ENCODE measurements around the gene STAC3. TPM values are rescaled to one million over a fixed set of nuclear protein-coding genes. Genes with fewer than 3 reads are reported as not detected.

STAC3 gene
- total and polyA plus RNA-seq, 2 of the 8 experiments (the other 6 are each of a cell fraction or from before 2014, with no cell fraction given) = 0.70 to 1.3 TPM

GRCh38 chr12:57212701-57213057 is 38.3 kb downstream of the STAC3 start:
- FAIRE-seq (no peak), DNase-seq (ENCODE audit: low read depth in 1 of 2, low spot score in 2 of 2) (no peak)
- Histone ChIP-seq H3K9me3 (ENCODE audit: insufficient read depth in 2 of 2, low read depth in 1 of 2, low read length in 1 of 2) (no peaks in the 10 kb centered on the region), H3K27me3 (replicated peaks in 1 of 4; ENCODE audit: control insufficient read depth in 3 of 4, extremely low read depth in 1 of 4, insufficient read depth in 3 of 4, low read length in 3 of 4) (peaks cover 27 to 39% (median 37%) of the 10 kb centered on the region in 4 experiments), H2BK12ac (ENCODE audit: low read depth, low read length) (no peak overlapping the region), H2AFZ (ENCODE audit: low read length) (no peak overlapping the region), H3K4me3 (ENCODE audit: extremely low read depth in 1 of 4, insufficient read depth in 2 of 4, low read depth in 3 of 4, low read length in 4 of 4) (no peak overlapping the region), H4K91ac (replicated peaks; ENCODE audit: insufficient read length, low read length) (no peak overlapping the region), H4K5ac (ENCODE audit: insufficient read length, low read depth, low read length) (no peak overlapping the region), H3K14ac (ENCODE audit: insufficient read length) (no peak overlapping the region), H3K4me2 (ENCODE audit: insufficient read depth in 1 of 2, low read depth in 2 of 2, low read length in 2 of 2) (no peak overlapping the region), H3K36me3 (ENCODE audit: control insufficient read depth in 2 of 4, insufficient read depth in 4 of 4, low read length in 3 of 4) (peaks cover 5 to 36% (median 23%) of the 10 kb centered on the region in 4 experiments; a peak in 7 of 8 replicates), H3K79me1 (ENCODE audit: low read depth, low read length) (no peaks in the 10 kb centered on the region), H4K8ac (ENCODE audit: extremely low read depth, insufficient read depth, low read length) (peak overlapping the region; percentile 41; the same call in 1 of the 2 replicates), H3K9ac (replicated peaks in 1 of 4; ENCODE audit: extremely low read depth in 1 of 4, low read depth in 3 of 4, low read length in 3 of 4) (no peak overlapping the region), H3K23me2 (ENCODE audit: low read depth, low read length) (peaks cover 7% of the 10 kb centered on the region; the same call in 1 of the 2 replicates), H3K18ac (ENCODE audit: extremely low read depth, low read length) (no peak overlapping the region), H3K4me1 (replicated peaks in 1 of 4; ENCODE audit: control insufficient read depth in 3 of 4, insufficient read depth in 4 of 4, low read length in 3 of 4) (peaks cover 9 to 33% (median 24%) of the 10 kb centered on the region in 4 experiments), H3K79me2 (ENCODE audit: control insufficient read depth in 1 of 2, insufficient read depth in 2 of 2, low read length in 2 of 2) (no peaks in the 10 kb centered on the region), H4K20me1 (replicated peaks in 1 of 2; ENCODE audit: control insufficient read depth in 1 of 2, insufficient read depth in 2 of 2, low read length in 2 of 2) (peaks cover 5 to 16% of the 10 kb centered on the region in 2 experiments), H3K56ac (replicated peaks; ENCODE audit: insufficient read length, low read depth, low read length) (no peak overlapping the region), H2AK5ac (ENCODE audit: low read depth, low read length) (no peak overlapping the region), H2BK20ac (ENCODE audit: low read length) (no peak overlapping the region), H3K23ac (ENCODE audit: insufficient read length) (no peak overlapping the region), H2BK120ac (replicated peaks; ENCODE audit: low read depth, low read length) (no peak overlapping the region), H2BK5ac (ENCODE audit: low read depth, low read length) (no peak overlapping the region), H2BK15ac (ENCODE audit: low read length) (no peak overlapping the region), H3K27ac (ENCODE audit: low read depth, low read length) (no peak overlapping the region), H3K4ac (replicated peaks; ENCODE audit: insufficient read length, low read depth, low read length) (no peak overlapping the region)
- WGBS, 2 experiments (ENCODE audit: extremely low coverage in 1 of 2, insufficient coverage in 1 of 2, insufficient read length in 1 of 2, insufficient replicate concordance in 2 of 2, low coverage in 1 of 2, low lambda C conversion rate in 2 of 2, missing lambda C conversion rate in 1 of 2) = 80% methylated on average over 7 of the region's 7 CpGs; no CpG with 5 or more reads in 1 of the 2 experiments
- TF ChIP-seq EP300 (IDR thresholded peaks at IDR 0.05; ENCODE audit: borderline replicate concordance in 1 of 2, low read depth in 2 of 2, low read length in 2 of 2) (no peak), SRF (IDR thresholded peaks at IDR 0.05; ENCODE audit: low read depth, low read length) (no peak), FOSL1 (IDR thresholded peaks at IDR 0.05; ENCODE audit: insufficient read depth, low read depth, low read length) (no peak), POU5F1 (IDR thresholded peaks at IDR 0.05; ENCODE audit: low read depth, low read length) (no peak), NANOG (IDR thresholded peaks at IDR 0.05; ENCODE audit: insufficient read depth, low read depth, low read length, poor library complexity, severe bottlenecking) (no peak), YY1 (IDR thresholded peaks at IDR 0.05; ENCODE audit: low read depth, low read length) (no peak), PHF8 (conservative IDR thresholded peaks at IDR 0.05; ENCODE audit: low read depth, low read length) (no peak), TCF12 (IDR thresholded peaks at IDR 0.05; ENCODE audit: low read depth, low read length) (no peak)
- ChIA-PET CTCF (ENCODE audit: partially characterized antibody) (interaction anchor here (0.6 to 10.1 kb wide), 23 partner anchors 10 to 342 kb away, joined by 3 to 726 read pairs (median 6); partner anchors contain the start of genes SHMT2, STAC3 and STAT6), POLR2A (ENCODE audit: partially characterized antibody) (interaction anchor here (1.2 to 8.8 kb wide), 7 partner anchors 10 to 81 kb away, joined by 3 to 686 read pairs (median 7); partner anchors contain the start of gene SHMT2)
